HG02973 (cell line): ENCODE data around the gene RGMB.

Source experiments
- ATAC-seq: cut with Tn5 transposase; IDR thresholded peaks from one replicate; pipeline ENCODE4 v1.9.1; 2021; ENCODE audit warnings: moderate library complexity; ENCODE audit not compliant: unreplicated experiment

Gene RGMB

GRCh38 chr5:98767581-98767980 lies 5.9 kb upstream of the RGMB start:
- ATAC-seq, result no peak

GRCh38 chr5:98768160-98768959 lies 5.1 kb upstream of the RGMB start:
- ATAC-seq, result peak; percentile 36

GRCh38 chr5:98768960-98769209 lies 4.6 kb upstream of the RGMB start:
- no peak for ATAC-seq

GRCh38 chr5:98769210-98769958 lies 4.1 kb upstream of the RGMB start:
- no peak for ATAC-seq

GRCh38 chr5:98769959-98770208 lies 3.6 kb upstream of the RGMB start:
- ATAC-seq, result no peak

- no peak for ATAC-seq
Observed at GRCh38 chr5:98770209-98770910, 3.1 kb upstream of the RGMB start.

- no peak for ATAC-seq
Observed at GRCh38 chr5:98770911-98771322, 2.5 kb upstream of the RGMB start.

- peak; percentile 10 for ATAC-seq
Observed at GRCh38 chr5:98771382-98772109, 1.9 kb upstream of the RGMB start.

- ATAC-seq, result peak; percentile 8
Observed at GRCh38 chr5:98772415-98773213, 849 bp upstream of the RGMB start.

GRCh38 chr5:98773214-98773463 lies 324 bp upstream of the RGMB start:
- no peak for ATAC-seq

GRCh38 chr5:98774192-98775033 lies 950 bp downstream of the RGMB start:
- peak; percentile 38 for ATAC-seq

GRCh38 chr5:98775246-98776065 lies 2.0 kb downstream of the RGMB start:
- ATAC-seq, result no peak

- no peak for ATAC-seq
Observed at GRCh38 chr5:98776066-98776705, 2.7 kb downstream of the RGMB start.

GRCh38 chr5:98777295-98777694 lies 3.8 kb downstream of the RGMB start:
- no peak for ATAC-seq

GRCh38 chr5:98779264-98779877 lies 5.9 kb downstream of the RGMB start:
- ATAC-seq, result no peak

GRCh38 chr5:98780390-98780789 lies 6.9 kb downstream of the RGMB start:
- ATAC-seq, result no peak

- ATAC-seq, result no peak
Observed at GRCh38 chr5:98781520-98781919, 8.1 kb downstream of the RGMB start.

- ATAC-seq, result no peak
Observed at GRCh38 chr5:98781964-98782363, 8.5 kb downstream of the RGMB start.
